SK-N-SH (cell line): ENCODE data around the gene CDH15. TPM values are rescaled to one million over a fixed set of nuclear protein-coding genes. Genes with fewer than 3 reads are reported as not detected.

Experiments used
- CTCF ChIA-PET: fragments of 300-600, 350-600 bp; formaldehyde crosslinking; extraction: SDS; loops from one replicate; lab custom pipeline; 2021; lab: Yijun Ruan, JAX
- POLR2A ChIA-PET: fragments of 350-600 bp; sonication (Branson Sonifier 250); formaldehyde crosslinking; extraction: SDS; loops from one replicate; lab custom pipeline; 2020; ENCODE audit warnings: antibody characterized with exemption, inconsistent platforms; lab: Yijun Ruan, JAX
- DNase-seq: peaks from one replicate; pipeline ENCODE4 v3.0.0; 2012
- H2AFZ ChIP-seq: fragments of 200-600 bp; sonication (generic); 2 replicates; pipeline ENCODE4 v1.8.1; 2016; ENCODE audit warnings: antibody characterized with exemption, mild to moderate bottlenecking, low read depth
- H3F3A ChIP-seq: fragments of 200-600 bp; sonication (generic); replicated peaks from 2 replicates; pipeline ENCODE3; 2016; ENCODE audit warnings: antibody characterized with exemption, mild to moderate bottlenecking; ENCODE audit not compliant: insufficient read depth
- H3K27ac ChIP-seq, 2 experiments: fragments of 200-500 bp in 1 of 2; fragments of 200-600 bp in 1 of 2; sonication (Bioruptor generic) in 1 of 2; sonication (generic), shearing (Covaris generic) in 1 of 2; 2 replicates each; pipeline versions ENCODE4 v1.5.1 to v1.6.1; 2014 to 2016; ENCODE audit warnings: low read depth in 2 of 2, inconsistent platforms in 1 of 2, low read length in 1 of 2, mild to moderate bottlenecking in 1 of 2, mixed read lengths in 1 of 2
- H3K27me3 ChIP-seq: fragments of 200-600 bp; sonication (generic), shearing (Covaris generic); 2 replicates; pipeline ENCODE4 v1.6.1; 2016; ENCODE audit warnings: mixed run types; ENCODE audit not compliant: insufficient read depth
- H3K36me3 ChIP-seq, 2 experiments: fragments of 200-500 bp in 1 of 2; fragments of 200-600 bp in 1 of 2; sonication (Bioruptor generic) in 1 of 2; sonication (generic) in 1 of 2; replicated peaks in 1 of 2; 2 replicates each; pipeline versions ENCODE3 to v1.5.1; 2014 to 2016; ENCODE audit warnings: low read length in 1 of 2, mild to moderate bottlenecking in 1 of 2; ENCODE audit not compliant: insufficient read depth in 2 of 2, control insufficient read depth in 1 of 2
- H3K4me1 ChIP-seq, 2 experiments: fragments of 200-500 bp in 1 of 2; fragments of 200-600 bp in 1 of 2; sonication (Bioruptor generic) in 1 of 2; sonication (generic), shearing (Covaris generic) in 1 of 2; 2 replicates each; pipeline versions ENCODE4 v1.5.1 to v1.6.1; 2014 to 2016; ENCODE audit warnings: low read depth in 1 of 2, low read length in 1 of 2, mixed run types in 1 of 2; ENCODE audit not compliant: insufficient read depth in 2 of 2, control insufficient read depth in 1 of 2
- H3K4me2 ChIP-seq: fragments of 200-600 bp; sonication (generic), shearing (Covaris generic); 2 replicates; pipeline ENCODE4 v1.6.1; 2017; ENCODE audit warnings: mixed run types
- H3K4me3 ChIP-seq, 2 experiments: fragments of 200-500 bp in 1 of 2; fragments of 200-600 bp in 1 of 2; sonication (Bioruptor generic) in 1 of 2; sonication (generic), shearing (Covaris generic) in 1 of 2; 2 replicates each; pipeline versions ENCODE4 v1.5.1 to v1.8.1; 2014 to 2016; ENCODE audit warnings: low read depth in 2 of 2, inconsistent platforms in 1 of 2, low read length in 1 of 2, mild to moderate bottlenecking in 1 of 2, mixed read lengths in 1 of 2, moderate library complexity in 1 of 2
- H3K79me2 ChIP-seq: fragments of 200-600 bp; sonication (generic); 2 replicates; pipeline ENCODE4 v1.8.1; 2017; ENCODE audit warnings: mild to moderate bottlenecking; ENCODE audit not compliant: insufficient read depth
- H3K9ac ChIP-seq: fragments of 200-600 bp; sonication (generic); 2 replicates; pipeline ENCODE4 v1.6.1; 2017; ENCODE audit warnings: mixed run types
- H3K9me2 ChIP-seq: fragments of 200-600 bp; sonication (generic); 2 replicates; pipeline ENCODE4 v1.6.1; 2017; ENCODE audit warnings: mixed run types
- H3K9me3 ChIP-seq: fragments of 200-600 bp; sonication (generic); 2 replicates; pipeline ENCODE4 v1.6.1; 2017; ENCODE audit warnings: mixed run types, mild to moderate bottlenecking, moderate library complexity
- H4K20me1 ChIP-seq: fragments of 200-600 bp; sonication (generic); 2 replicates; pipeline ENCODE4 v1.6.1; 2017; ENCODE audit warnings: mild to moderate bottlenecking, mixed run types; ENCODE audit not compliant: insufficient read depth
- ELF1 ChIP-seq: IDR thresholded peaks from 2 replicates; pipeline ENCODE4 v1.4.0; 2012
- EP300 ChIP-seq, 2 experiments: IDR thresholded peaks; 2 replicates each; pipeline versions ENCODE4 v1.4.0 to v1.6.1; 2012; ENCODE audit warnings: borderline replicate concordance in 1 of 2, low read depth in 1 of 2, low read length in 1 of 2
- EZH2phosphoT487 ChIP-seq: fragments of 200-600 bp; sonication (generic); IDR thresholded peaks from 2 replicates; pipeline ENCODE4 v1.6.1; 2017; ENCODE audit warnings: low read depth, mixed run types, mild to moderate bottlenecking, antibody characterized with exemption, moderate library complexity, borderline replicate concordance
- FOSL2 ChIP-seq: IDR thresholded peaks from 2 replicates; pipeline ENCODE4 v1.4.0; 2012; ENCODE audit warnings: low read depth, mild to moderate bottlenecking, moderate library complexity, borderline replicate concordance
- FOXJ3 ChIP-seq: sonication (generic); formaldehyde crosslinking; IDR thresholded peaks from 2 replicates; pipeline ENCODE4 v1.5.1; 2020; ENCODE audit warnings: mild to moderate bottlenecking, missing genetic modification reagents
- FOXM1 ChIP-seq: IDR thresholded peaks from 2 replicates; pipeline ENCODE4 v1.4.0; 2012; ENCODE audit warnings: low read depth, mild to moderate bottlenecking
- GABPA ChIP-seq: IDR thresholded peaks from 2 replicates; pipeline ENCODE4 v1.4.0; 2012; ENCODE audit warnings: low read depth, mild to moderate bottlenecking
- GATA2 ChIP-seq: sonication (generic); formaldehyde crosslinking; IDR thresholded peaks from 2 replicates; pipeline ENCODE4 v1.5.0; 2020; ENCODE audit warnings: mild to moderate bottlenecking, missing genetic modification reagents
- JUND ChIP-seq: IDR thresholded peaks from 2 replicates; pipeline ENCODE4 v1.4.0; 2012
- MEF2A ChIP-seq: IDR thresholded peaks from 2 replicates; pipeline ENCODE4 v1.4.0; 2012; ENCODE audit warnings: low read depth, borderline replicate concordance
- MXI1 ChIP-seq: IDR thresholded peaks from 2 replicates; pipeline ENCODE4 v1.6.1; 2012; ENCODE audit warnings: mild to moderate bottlenecking, low read depth, low read length, improper control_type of control experiment
- NFIC ChIP-seq: IDR thresholded peaks from 2 replicates; pipeline ENCODE4 v1.4.0; 2012; ENCODE audit warnings: borderline replicate concordance
- NRF1 ChIP-seq: IDR thresholded peaks from 2 replicates; pipeline ENCODE4 v1.6.1; 2012; ENCODE audit warnings: low read depth, mild to moderate bottlenecking, low read length
- POLR2AphosphoS5 ChIP-seq: IDR thresholded peaks from 2 replicates; pipeline ENCODE4 v1.6.1; 2012; ENCODE audit warnings: low read depth, low read length
- RAD21 ChIP-seq: IDR thresholded peaks from 2 replicates; pipeline ENCODE4 v1.6.1; 2012; ENCODE audit warnings: mild to moderate bottlenecking, low read length
- RCOR1 ChIP-seq: fragments of 150-350 bp; IDR thresholded peaks from 2 replicates; pipeline ENCODE4 v1.6.1; 2017; ENCODE audit warnings: antibody characterized with exemption, low read length
- RFX5 ChIP-seq: IDR thresholded peaks from 2 replicates; pipeline ENCODE4 v1.6.1; 2012; ENCODE audit warnings: mild to moderate bottlenecking, improper control_type of control experiment, low read length
- RXRA ChIP-seq: IDR thresholded peaks from 2 replicates; pipeline ENCODE4 v1.4.0; 2012; ENCODE audit warnings: low read depth, mild to moderate bottlenecking, borderline replicate concordance
- SIN3A ChIP-seq: IDR thresholded peaks from 2 replicates; pipeline ENCODE4 v1.6.1; 2012; ENCODE audit warnings: low read depth, mild to moderate bottlenecking, low read length, moderate library complexity, borderline replicate concordance
- TAF1 ChIP-seq: IDR thresholded peaks from 2 replicates; pipeline ENCODE4 v1.6.1; 2012; ENCODE audit warnings: low read depth, mild to moderate bottlenecking, low read length, moderate library complexity, borderline replicate concordance
- TCF12 ChIP-seq: IDR thresholded peaks from 2 replicates; pipeline ENCODE4 v1.4.0; 2012
- YY1 ChIP-seq: IDR thresholded peaks from 2 replicates; pipeline ENCODE4 v1.4.0; 2012; ENCODE audit warnings: low read depth, mild to moderate bottlenecking
- WGBS: methylation state at CpG from one replicate; pipeline ENCODE4 v1.1.6; 2017; ENCODE audit warnings: low lambda C conversion rate; 5-methylcytosine and 5-hydroxymethylcytosine counted together
- polyA plus RNA-seq, 3 experiments: library from polyadenylated mRNA; depleted of rRNA; stranded (reverse); fragments of >200 nt; gene quantifications; 2 replicates each; pipeline ENCODE4 v1.2.3, GENCODE V29; 2012
- TF ChIP-seq, protein P1 (sequence below): IDR thresholded peaks from 2 replicates; pipeline ENCODE4; 2012
- TF ChIP-seq, protein P2 (sequence below): fragments of 150-350 bp; IDR thresholded peaks from 2 replicates; pipeline ENCODE4 v1.6.1; 2016; ENCODE audit warnings: mild to moderate bottlenecking, low read depth, low read length
- TF ChIP-seq, protein P3 (sequence below): IDR thresholded peaks from 2 replicates; pipeline ENCODE4 v1.4.0; 2012; ENCODE audit warnings: low read depth, borderline replicate concordance
- TF ChIP-seq, protein P4 (sequence below): IDR thresholded peaks from 2 replicates; pipeline ENCODE4 v1.4.0; 2012; ENCODE audit warnings: low read depth

Gene CDH15
- polyA plus RNA-seq, 1 of the 3 experiments (the other 2 are of a cell fraction) = 0.03 TPM

DNA sequence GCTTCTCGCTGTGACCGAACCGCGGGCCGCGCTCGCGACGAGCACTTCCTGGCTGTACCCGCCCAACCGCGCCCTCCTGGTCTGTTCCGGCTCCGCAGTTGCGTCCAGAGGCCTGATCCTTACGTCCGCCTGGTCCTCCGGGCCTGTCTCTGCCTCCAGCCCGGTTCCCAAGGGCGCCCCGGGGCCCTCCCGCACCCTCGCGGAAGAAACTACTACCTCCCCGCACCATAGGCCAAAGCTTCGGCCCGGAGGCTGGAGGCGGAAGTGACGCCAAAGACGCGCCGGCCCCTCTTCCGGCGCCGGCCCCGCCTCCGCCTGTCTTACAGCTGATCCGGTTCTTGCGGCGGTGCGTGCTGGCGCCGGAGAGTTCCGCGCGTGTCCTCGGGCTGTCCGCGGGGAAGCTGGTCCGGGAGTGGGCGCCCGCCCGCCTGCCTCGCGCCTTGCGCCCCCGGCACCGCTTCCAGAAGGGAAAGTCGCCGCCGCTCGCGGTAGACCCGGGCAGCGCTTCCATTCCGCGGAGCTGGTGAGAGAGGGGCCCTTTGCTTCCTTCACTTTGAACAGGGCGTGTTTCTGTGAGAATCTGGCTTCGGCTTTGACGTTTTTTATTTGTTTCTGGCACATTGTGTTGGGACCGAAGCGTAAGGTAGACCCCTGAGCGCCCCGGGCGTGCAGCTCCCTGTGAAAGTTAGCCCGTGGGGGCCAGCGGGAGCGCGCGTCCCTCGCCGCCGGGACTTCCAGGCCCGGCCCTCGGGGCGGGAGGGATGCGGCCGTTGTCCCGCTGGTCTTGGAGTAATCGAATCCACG, 46.0 kb downstream of the CDH15 start, which contains the start of gene ZNF778:
ZNF778 (plus strand) TSS at position 316 of the 804 bp plus-strand sequence. CDS start 3,425 bp downstream, outside the sequence.
- Histone ChIP-seq H3K9me2 (no peaks in the 10 kb centered on the region), H3K4me2 (peak within 1 kb of the TSS; percentile 85), H3K27ac (peak within 1 kb of the TSS; percentile 77 to 84; a peak in 3 of 4 replicates), H3K36me3 (peaks cover 8 to 13% of the 10 kb centered on the region in 2 experiments), H3K9ac (peak within 1 kb of the TSS; percentile 85), H4K20me1 (no peaks in the 10 kb centered on the region), H3K9me3 (no peaks in the 10 kb centered on the region), H3K4me3 (peak within 1 kb of the TSS; percentile 83 to 84), H3K4me1 (peaks cover 0 to 7% of the 10 kb centered on the region in 2 experiments; a peak in 2 of 4 replicates), H3F3A (no peaks in the 10 kb centered on the region), H3K79me2 (peaks cover 33% of the 10 kb centered on the region), H2AFZ (peak within 1 kb of the TSS; percentile 27; the same call in 1 of the 2 replicates), H3K27me3 (no peaks in the 10 kb centered on the region)
- ChIA-PET POLR2A (interaction anchor here (0.7 to 1.2 kb wide), 2 partner anchors 20 to 30 kb away, joined by 3 to 6 read pairs; no protein-coding TSS in a partner anchor), CTCF (interaction anchor here (0.6 to 1.7 kb wide), 7 partner anchors 15 to 481 kb away, joined by 4 to 9 read pairs (median 4); partner anchors contain the start of gene APRT)
- peak; percentile 95 for DNase-seq
- 2% methylated on average over 51 of the region's 91 CpGs for WGBS
- TF ChIP-seq, protein P1, sequence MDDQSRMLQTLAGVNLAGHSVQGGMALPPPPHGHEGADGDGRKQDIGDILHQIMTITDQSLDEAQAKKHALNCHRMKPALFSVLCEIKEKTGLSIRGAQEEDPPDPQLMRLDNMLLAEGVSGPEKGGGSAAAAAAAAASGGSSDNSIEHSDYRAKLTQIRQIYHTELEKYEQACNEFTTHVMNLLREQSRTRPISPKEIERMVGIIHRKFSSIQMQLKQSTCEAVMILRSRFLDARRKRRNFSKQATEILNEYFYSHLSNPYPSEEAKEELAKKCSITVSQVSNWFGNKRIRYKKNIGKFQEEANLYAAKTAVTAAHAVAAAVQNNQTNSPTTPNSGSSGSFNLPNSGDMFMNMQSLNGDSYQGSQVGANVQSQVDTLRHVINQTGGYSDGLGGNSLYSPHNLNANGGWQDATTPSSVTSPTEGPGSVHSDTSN = 0 out of 2 replicates have a peak, but pooled peaks have one; percentile 4
- TF ChIP-seq, protein P2, sequence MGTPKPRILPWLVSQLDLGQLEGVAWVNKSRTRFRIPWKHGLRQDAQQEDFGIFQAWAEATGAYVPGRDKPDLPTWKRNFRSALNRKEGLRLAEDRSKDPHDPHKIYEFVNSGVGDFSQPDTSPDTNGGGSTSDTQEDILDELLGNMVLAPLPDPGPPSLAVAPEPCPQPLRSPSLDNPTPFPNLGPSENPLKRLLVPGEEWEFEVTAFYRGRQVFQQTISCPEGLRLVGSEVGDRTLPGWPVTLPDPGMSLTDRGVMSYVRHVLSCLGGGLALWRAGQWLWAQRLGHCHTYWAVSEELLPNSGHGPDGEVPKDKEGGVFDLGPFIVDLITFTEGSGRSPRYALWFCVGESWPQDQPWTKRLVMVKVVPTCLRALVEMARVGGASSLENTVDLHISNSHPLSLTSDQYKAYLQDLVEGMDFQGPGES = no peak
- TF ChIP-seq NRF1 (no peak), RAD21 (no peak), TCF12 (no peak), GABPA (peak; percentile 93), FOXM1 (no peak), POLR2AphosphoS5 (peak; percentile 90), RFX5 (no peak), EP300 (IDR thresholded peaks at IDR 0.05; ENCODE audit: borderline replicate concordance in 1 of 2, low read depth in 1 of 2, low read length in 1 of 2) (no peak), JUND (no peak), GATA2 (CRISPR knock-in tag) (no peak), RCOR1 (no peak), NFIC (no peak), FOXJ3 (CRISPR knock-in tag) (no peak), MEF2A (no peak), SIN3A (peak; percentile 92; the same call in 1 of the 2 replicates), YY1 (no peak), EZH2phosphoT487 (no peak), RXRA (no peak), ELF1 (peak; percentile 84), MXI1 (peak; percentile 88; the same call in 1 of the 2 replicates), FOSL2 (no peak), TAF1 (peak; percentile 78)
- TF ChIP-seq, protein P3, sequence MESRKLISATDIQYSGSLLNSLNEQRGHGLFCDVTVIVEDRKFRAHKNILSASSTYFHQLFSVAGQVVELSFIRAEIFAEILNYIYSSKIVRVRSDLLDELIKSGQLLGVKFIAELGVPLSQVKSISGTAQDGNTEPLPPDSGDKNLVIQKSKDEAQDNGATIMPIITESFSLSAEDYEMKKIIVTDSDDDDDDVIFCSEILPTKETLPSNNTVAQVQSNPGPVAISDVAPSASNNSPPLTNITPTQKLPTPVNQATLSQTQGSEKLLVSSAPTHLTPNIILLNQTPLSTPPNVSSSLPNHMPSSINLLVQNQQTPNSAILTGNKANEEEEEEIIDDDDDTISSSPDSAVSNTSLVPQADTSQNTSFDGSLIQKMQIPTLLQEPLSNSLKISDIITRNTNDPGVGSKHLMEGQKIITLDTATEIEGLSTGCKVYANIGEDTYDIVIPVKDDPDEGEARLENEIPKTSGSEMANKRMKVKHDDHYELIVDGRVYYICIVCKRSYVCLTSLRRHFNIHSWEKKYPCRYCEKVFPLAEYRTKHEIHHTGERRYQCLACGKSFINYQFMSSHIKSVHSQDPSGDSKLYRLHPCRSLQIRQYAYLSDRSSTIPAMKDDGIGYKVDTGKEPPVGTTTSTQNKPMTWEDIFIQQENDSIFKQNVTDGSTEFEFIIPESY = no peak; the same call in 1 of the 2 replicates
- TF ChIP-seq, protein P4, sequence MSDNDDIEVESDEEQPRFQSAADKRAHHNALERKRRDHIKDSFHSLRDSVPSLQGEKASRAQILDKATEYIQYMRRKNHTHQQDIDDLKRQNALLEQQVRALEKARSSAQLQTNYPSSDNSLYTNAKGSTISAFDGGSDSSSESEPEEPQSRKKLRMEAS = peak; percentile 82; the same call in 1 of the 2 replicates
- TF ChIP-seq, all 33 proteins: peak for 8
